Esophagus squamous epithelium (tissue), 5 donors: Measurements from ENCODE around the gene SMC6. TPM values are rescaled to one million over a fixed set of nuclear protein-coding genes. Genes with fewer than 3 reads are reported as not detected.

Experiments
- DNase-seq: peaks from one replicate; lab custom pipeline; 2025; lab: John Stamatoyannopoulos, UW
- H3K27ac ChIP-seq, 4 donors: fragments of 200-600 bp; sonication (generic); one replicate each; pipeline ENCODE4 v1.5.1; 2016 to 2019; ENCODE audit warnings: mild to moderate bottlenecking in 1 of 4
- H3K27me3 ChIP-seq, 4 donors: fragments of 200-600 bp; sonication (generic); 1 replicate in 3 of 4; 2 replicates in 1 of 4; pipeline versions ENCODE4 v1.5.1 to v1.6.0; 2017 to 2021; ENCODE audit warnings: antibody characterized with exemption in 1 of 4
- H3K36me3 ChIP-seq, 3 donors: fragments of 200-600 bp; sonication (generic); one replicate each; pipeline ENCODE4 v1.5.1; 2016 to 2019
- H3K4me1 ChIP-seq, 3 donors: fragments of 200-600 bp; sonication (generic); one replicate each; pipeline ENCODE4 v1.5.1; 2017 to 2019
- H3K4me3 ChIP-seq, 4 donors: fragments of 200-600 bp; sonication (generic); 1 replicate in 3 of 4; 2 replicates in 1 of 4; pipeline ENCODE4 v1.5.1; 2016 to 2019; ENCODE audit warnings: mild to moderate bottlenecking in 2 of 4, moderate library complexity in 1 of 4
- H3K9me3 ChIP-seq, 3 donors: fragments of 200-600 bp; sonication (generic); one replicate each; pipeline ENCODE4 v1.5.1; 2016 to 2019
- POLR2A ChIP-seq, 4 donors: fragments of 450-650 bp; IDR thresholded peaks; one replicate each; pipeline ENCODE4 v1.6.1; 2017; ENCODE audit warnings: antibody characterized with exemption in 4 of 4, mild to moderate bottlenecking in 4 of 4, moderate library complexity in 3 of 4
- WGBS, 2 donors: methylation state at CpG; one replicate each; pipeline ENCODE4 v1.1.5; 2018; 5-methylcytosine and 5-hydroxymethylcytosine counted together
- intact Hi-C: fragments of 100-400 bp; cut with DNase I; formaldehyde crosslinking; loops from one replicate; pipeline ENCODE4 v1.15.0; 2022
- total RNA-seq, 4 donors: library from RNA; depleted of rRNA; stranded (reverse); fragments of >200 nt; gene quantifications; one replicate each; pipeline ENCODE4 v1.1.0, GENCODE V29; 2016
- TF ChIP-seq, protein P1 (sequence below), 6 experiments: fragments of 450-650 bp in 4 of 6; fragments of 200-600 bp in 2 of 6; sonication (generic) in 2 of 6; IDR thresholded peaks; one replicate each; pipeline ENCODE4 v1.5.1; 2016 to 2019; ENCODE audit warnings: antibody characterized with exemption in 6 of 6, mild to moderate bottlenecking in 4 of 6, moderate library complexity in 4 of 6
- donor health status: DM: yes; HTN: yes; CAD: no.

SMC6 gene
- total RNA-seq, 4 donors from 2014 or later = 25.3 to 40.4 (median 31.7) TPM

DNA sequence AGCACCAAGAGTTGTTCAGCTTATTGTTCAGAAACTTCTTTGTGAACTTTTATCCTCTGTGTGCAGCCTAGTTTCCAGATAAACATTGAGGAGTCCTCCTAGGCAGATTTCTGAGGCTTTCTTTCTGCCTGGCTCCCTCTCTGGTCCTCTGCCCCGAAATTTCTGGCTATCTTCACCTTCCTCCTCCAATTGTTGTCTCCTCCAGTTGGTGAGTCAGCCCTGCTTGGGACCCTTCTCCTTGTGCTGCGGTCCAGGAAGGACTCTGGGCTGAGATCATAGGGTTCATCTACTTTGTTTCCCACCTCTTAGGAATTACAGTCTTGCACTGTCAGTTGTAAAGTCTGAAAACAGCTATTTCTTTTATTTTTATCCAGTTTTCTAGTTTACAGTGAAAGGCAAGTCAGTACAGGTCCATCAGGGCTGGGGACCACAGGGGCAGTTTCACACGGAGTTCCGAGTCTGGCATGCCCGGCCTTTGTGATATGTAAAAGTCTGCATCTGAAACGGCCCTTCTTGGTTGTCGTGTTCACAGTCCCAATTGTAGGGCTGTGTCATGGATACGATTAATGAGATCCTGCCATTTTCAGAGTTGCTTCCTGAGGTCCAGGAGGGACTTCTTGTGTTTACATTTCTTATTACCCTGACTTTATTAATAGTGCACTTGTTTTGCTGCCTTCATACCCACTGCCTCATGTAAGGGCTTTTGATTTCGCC is 100.8 kb downstream of the SMC6 start:
- Histone ChIP-seq H3K4me1 (peaks cover 0 to 7% (median 0%) of the 10 kb centered on the region in 3 donors), H3K9me3 (no peaks in the 10 kb centered on the region), H3K36me3 (peaks cover 0 to 66% (median 0%) of the 10 kb centered on the region in 3 donors), H3K27ac (no peak overlapping the region), H3K27me3 (no peaks in the 10 kb centered on the region), H3K4me3 (no peak overlapping the region)
- TF ChIP-seq POLR2A (IDR thresholded peaks at IDR 0.05) = no peak
- TF ChIP-seq, protein P1, sequence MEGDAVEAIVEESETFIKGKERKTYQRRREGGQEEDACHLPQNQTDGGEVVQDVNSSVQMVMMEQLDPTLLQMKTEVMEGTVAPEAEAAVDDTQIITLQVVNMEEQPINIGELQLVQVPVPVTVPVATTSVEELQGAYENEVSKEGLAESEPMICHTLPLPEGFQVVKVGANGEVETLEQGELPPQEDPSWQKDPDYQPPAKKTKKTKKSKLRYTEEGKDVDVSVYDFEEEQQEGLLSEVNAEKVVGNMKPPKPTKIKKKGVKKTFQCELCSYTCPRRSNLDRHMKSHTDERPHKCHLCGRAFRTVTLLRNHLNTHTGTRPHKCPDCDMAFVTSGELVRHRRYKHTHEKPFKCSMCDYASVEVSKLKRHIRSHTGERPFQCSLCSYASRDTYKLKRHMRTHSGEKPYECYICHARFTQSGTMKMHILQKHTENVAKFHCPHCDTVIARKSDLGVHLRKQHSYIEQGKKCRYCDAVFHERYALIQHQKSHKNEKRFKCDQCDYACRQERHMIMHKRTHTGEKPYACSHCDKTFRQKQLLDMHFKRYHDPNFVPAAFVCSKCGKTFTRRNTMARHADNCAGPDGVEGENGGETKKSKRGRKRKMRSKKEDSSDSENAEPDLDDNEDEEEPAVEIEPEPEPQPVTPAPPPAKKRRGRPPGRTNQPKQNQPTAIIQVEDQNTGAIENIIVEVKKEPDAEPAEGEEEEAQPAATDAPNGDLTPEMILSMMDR (IDR thresholded peaks at IDR 0.05) = no peak
- DNase-seq = no peak
- intact Hi-C loops = no loop called here
- 64 to 72% methylated on average over 9 of the region's 9 CpGs for WGBS, 2 donors

DNA sequence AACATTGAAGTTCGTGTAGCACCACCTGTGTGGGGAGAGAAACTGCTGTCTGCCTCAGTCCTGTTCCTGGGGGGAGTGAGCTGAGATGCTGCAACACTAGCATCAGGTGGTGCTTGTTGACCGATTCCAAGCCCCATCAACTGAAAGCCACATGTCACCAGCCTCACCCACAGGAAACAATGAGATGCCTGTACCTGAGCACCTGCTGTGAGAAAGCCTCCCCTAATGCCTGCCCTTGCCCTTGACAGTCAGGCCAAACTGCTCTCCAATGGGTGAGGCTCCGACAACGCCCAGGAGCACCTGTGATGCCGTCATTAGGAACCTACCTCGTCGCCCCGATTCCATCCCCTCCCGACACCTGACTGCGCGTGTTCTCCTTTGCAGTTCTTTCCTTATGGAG is 104.6 kb downstream of the SMC6 start:
- Histone ChIP-seq H3K4me3 (no peak overlapping the region), H3K36me3 (peaks cover 0 to 35% (median 0%) of the 10 kb centered on the region in 3 donors), H3K27ac (no peak overlapping the region), H3K9me3 (no peaks in the 10 kb centered on the region), H3K27me3 (no peaks in the 10 kb centered on the region), H3K4me1 (peaks cover 0 to 37% (median 14%) of the 10 kb centered on the region in 3 donors)
- intact Hi-C loops = no loop called here
- no peak for TF ChIP-seq POLR2A (IDR thresholded peaks at IDR 0.05)
- TF ChIP-seq, protein P1 (IDR thresholded peaks at IDR 0.05) = no peak
- no peak for DNase-seq
- WGBS, 2 donors = 78 to 95% methylated on average over 3 to 10 of the region's 11 CpGs

DNA sequence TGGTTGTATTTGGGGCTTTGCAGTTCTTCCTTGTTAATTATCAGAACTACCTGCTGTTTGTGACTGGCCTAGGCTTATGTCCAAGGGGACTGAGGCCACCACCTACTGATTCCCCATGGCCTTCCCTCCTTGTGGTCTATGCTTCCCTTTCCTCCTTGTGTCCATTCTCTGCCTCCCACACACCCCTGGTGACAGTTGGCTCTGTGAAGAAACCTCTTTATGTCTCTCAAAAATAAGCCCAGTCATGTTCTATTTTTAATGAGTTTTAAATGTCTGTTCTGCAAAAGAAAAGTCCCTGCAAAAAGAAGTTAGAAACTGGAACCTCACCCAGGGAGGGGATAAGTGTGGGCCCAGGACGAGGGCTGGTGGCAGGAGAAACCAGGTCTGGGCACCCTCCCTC is 105.0 kb downstream of the SMC6 start:
- DNase-seq = no peak
- intact Hi-C loops = no loop called here
- no peaks in the 10 kb centered on the region for H3K9me3 ChIP-seq
- H3K27ac ChIP-seq = no peak overlapping the region
- TF ChIP-seq POLR2A (IDR thresholded peaks at IDR 0.05) = no peak
- TF ChIP-seq, protein P1 (IDR thresholded peaks at IDR 0.05) = no peak
- peaks cover 0 to 42% (median 17%) of the 10 kb centered on the region in 3 donors for H3K4me1 ChIP-seq
- H3K27me3 ChIP-seq = no peaks in the 10 kb centered on the region
- no peak overlapping the region for H3K4me3 ChIP-seq
- WGBS, 2 donors = 56 to 80% methylated on average over 1 of the region's 1 CpG
- peaks cover 0 to 35% (median 0%) of the 10 kb centered on the region in 3 donors for H3K36me3 ChIP-seq

DNA sequence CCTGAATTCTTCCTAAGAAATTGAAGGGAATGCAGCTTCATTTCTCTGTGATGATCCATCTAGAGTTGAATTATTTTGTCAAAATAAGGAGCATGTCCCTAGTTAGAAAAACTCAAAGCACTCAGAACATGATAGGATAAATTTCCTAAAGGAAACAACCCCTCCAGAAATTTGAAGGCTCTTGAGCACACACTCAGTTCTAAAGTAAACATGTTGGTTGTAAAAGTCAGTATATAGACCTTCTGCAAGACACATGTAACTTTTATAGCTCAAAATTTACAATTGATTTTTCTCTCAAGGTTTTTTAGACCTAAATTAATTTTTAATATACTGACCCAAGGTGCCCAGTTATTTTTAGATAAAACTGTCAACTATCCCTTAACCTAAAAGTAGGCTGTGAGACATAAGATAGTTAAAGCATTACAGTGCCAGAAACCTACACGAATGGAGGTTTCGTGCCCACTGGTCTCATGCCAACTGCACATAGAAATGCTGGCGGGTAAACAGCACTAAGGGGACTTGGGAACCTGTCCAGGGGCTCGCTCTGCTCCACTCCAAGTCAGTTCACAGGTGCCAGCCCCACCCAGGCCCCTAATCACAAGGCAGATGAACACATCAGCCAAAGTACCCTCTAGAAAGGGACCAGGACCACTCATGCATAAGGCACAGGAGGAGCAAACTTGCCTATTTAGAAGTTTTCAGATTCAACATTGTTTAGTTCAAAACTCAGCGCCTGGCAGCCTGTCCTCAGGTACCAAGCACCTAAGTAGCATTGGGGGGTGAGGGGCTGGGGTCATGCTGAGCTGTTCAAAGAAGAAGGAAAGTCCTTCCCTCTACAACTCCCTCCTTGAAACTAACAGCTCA is 106.5 kb downstream of the SMC6 start:
- Histone ChIP-seq H3K27me3 (no peaks in the 10 kb centered on the region), H3K4me1 (peaks cover 0 to 51% (median 27%) of the 10 kb centered on the region in 3 donors), H3K9me3 (no peaks in the 10 kb centered on the region), H3K36me3 (peaks cover 0 to 35% (median 0%) of the 10 kb centered on the region in 3 donors), H3K27ac (peak overlapping the region in 1 of 4 donors; percentile 5), H3K4me3 (no peak overlapping the region)
- DNase-seq = no peak
- intact Hi-C loops = no loop called here
- 54 to 66% methylated on average over 3 to 4 of the region's 5 CpGs for WGBS, 2 donors
- TF ChIP-seq, protein P1 (IDR thresholded peaks at IDR 0.05) = no peak
- no peak for TF ChIP-seq POLR2A (IDR thresholded peaks at IDR 0.05)
